Activated T-helper 1 cell treated with anti-CD3 and anti-CD28 coated beads, Interleukin-12 subunit alpha, Interleukin-12 subunit beta, Interleukin-2, Interleukin-4 antibody, amounts not matched to agents 30 ng/mL and 10 ng/mL and 1 ng/mL, durations not matched to agents 14 hours and 24 hours and 36 hours (primary cell): ENCODE data around the gene DCTPP1. TPM values are rescaled to one million over a fixed set of nuclear protein-coding genes. Genes with fewer than 3 reads are reported as not detected.

Experiments
- DNase-seq: peaks from one replicate; pipeline ENCODE4 v3.0.0; 2021; ENCODE audit warnings: low spot score
- H3K27ac Mint-ChIP-seq: one replicate; pipeline ENCODE4 v1.8.0; 2021; ENCODE audit warnings: mild to moderate bottlenecking, mixed read lengths
- H3K27me3 Mint-ChIP-seq: one replicate; pipeline ENCODE4 v1.8.0; 2022; ENCODE audit warnings: mild to moderate bottlenecking, moderate library complexity, mixed read lengths; ENCODE audit not compliant: insufficient read depth
- H3K36me3 Mint-ChIP-seq: one replicate; pipeline ENCODE4 v1.8.0; 2021; ENCODE audit warnings: low read depth, mixed read lengths
- H3K4me1 Mint-ChIP-seq: one replicate; pipeline ENCODE4 v1.8.0; 2021; ENCODE audit warnings: low read depth, mixed read lengths
- H3K4me3 Mint-ChIP-seq: one replicate; pipeline ENCODE4 v1.8.0; 2021; ENCODE audit warnings: mild to moderate bottlenecking, moderate library complexity, mixed read lengths
- H3K9me3 Mint-ChIP-seq: one replicate; pipeline ENCODE4 v1.8.0; 2021; ENCODE audit warnings: mixed read lengths
- intact Hi-C: fragments of 100-400 bp; cut with micrococcal nuclease; formaldehyde crosslinking; loops from one replicate; pipeline ENCODE4 v1.15.1; 2024
- total RNA-seq: library from RNA; stranded (reverse); gene quantifications from 2 replicates; pipeline ENCODE4 v1.2.3, GENCODE V29; 2022

DCTPP1 gene
- total RNA-seq, 1 donor from 2014 or later = 173 TPM

DNA sequence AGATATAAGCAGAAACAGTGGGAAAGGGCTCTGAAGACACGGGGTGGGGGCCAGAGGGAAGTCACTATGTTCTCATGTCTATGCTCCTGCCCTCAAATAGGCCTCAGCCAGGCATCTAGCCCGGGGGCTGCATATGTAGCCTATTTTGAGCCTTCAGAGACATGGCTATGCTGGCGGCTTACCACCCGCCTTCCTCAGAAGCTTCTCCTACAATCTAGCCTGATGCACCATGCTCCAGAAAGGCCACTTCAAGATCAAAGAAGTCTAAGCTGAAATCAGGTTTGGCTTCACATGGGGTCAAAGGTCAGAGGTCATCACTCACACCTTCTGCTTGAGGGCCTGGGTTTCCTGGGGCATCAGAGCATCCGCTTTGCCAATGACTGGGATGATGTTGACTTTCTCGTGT is 49.0 kb downstream of the DCTPP1 start:
- intact Hi-C loops = no loop called here
- H3K9me3 Mint-ChIP-seq = no peaks in the 10 kb centered on the region
- no peak for DNase-seq
- peaks cover 63% of the 10 kb centered on the region for H3K4me1 Mint-ChIP-seq
- H3K27ac Mint-ChIP-seq = peak overlapping the region; percentile 89
- peak overlapping the region; percentile 97 for H3K4me3 Mint-ChIP-seq
- peaks cover 27% of the 10 kb centered on the region for H3K36me3 Mint-ChIP-seq
- H3K27me3 Mint-ChIP-seq = peaks cover 2% of the 10 kb centered on the region

DNA sequence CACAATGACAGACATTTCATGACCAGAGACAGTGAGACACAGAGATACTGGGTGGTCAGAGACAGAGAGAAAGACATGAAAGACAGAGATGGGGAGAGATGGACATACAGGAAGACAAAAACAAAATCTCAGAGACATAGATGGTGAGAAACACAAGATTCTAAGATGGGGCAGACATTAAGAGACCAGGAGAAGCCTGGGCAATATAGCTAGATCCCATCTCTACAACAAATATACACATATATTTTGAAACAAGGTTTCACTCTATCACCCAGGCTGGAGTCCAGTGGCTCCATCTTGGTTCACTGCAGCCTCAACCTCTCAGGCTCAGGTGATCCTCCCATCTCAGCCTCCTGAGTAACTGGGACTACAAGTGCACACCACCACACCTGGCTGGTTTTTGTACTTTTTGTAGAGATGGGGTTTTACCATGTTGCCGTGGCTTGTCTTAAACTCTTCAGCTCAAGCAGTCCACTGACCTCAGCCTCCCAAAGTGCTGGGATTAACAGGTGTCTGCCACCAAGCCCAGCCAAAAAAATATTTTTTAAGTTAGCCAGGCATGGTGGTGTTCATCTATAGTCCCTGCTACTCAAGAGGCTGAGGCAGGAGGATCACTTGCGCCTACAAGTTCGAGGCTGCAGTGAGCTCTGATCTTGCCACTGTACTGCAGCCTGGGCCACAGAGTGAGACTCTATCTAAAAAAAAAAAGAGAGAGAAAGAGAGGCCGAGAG is 49.6 kb downstream of the DCTPP1 start:
- peaks cover 59% of the 10 kb centered on the region for H3K4me1 Mint-ChIP-seq
- peaks cover 2% of the 10 kb centered on the region for H3K27me3 Mint-ChIP-seq
- peak overlapping the region; percentile 97 for H3K4me3 Mint-ChIP-seq
- H3K36me3 Mint-ChIP-seq = peaks cover 25% of the 10 kb centered on the region
- DNase-seq = no peak
- peak overlapping the region; percentile 100 for H3K27ac Mint-ChIP-seq
- intact Hi-C loops = no loop called here
- H3K9me3 Mint-ChIP-seq = no peaks in the 10 kb centered on the region

DNA sequence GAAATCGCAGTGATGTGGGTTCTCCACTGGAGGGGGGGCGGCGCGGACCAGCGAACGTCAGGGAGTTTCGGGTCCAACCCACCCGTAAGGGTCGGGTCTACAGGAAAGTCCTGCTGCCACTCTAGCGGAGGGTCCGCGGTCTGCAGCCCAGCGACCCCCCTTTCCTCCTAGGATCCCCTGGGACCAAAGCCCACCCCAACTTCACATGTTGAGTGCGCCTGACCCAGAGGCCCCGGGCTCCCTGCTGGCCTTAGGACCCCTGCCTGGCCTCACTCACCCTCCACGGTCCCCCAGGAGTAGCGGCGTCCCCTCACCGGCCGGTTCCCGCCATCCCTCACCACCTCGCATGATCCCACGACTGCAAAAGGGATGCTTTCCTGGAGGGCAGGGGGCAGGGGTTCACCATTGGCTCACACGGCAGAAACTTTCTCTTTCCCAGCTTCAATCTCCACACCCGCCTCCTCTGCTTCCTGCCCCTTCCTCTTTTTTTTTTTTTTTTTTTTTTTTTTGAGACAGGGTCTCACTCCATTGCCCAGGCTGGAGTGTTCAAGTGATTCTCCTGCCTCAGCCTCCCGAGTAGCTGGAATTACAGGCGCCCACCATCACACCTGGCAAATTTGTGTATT is 50.6 kb downstream of the DCTPP1 start:
- no peak for DNase-seq
- H3K9me3 Mint-ChIP-seq = no peaks in the 10 kb centered on the region
- intact Hi-C loops = loop anchor here (2.0 to 10.0 kb wide), 4 partner anchors 44 to 572 kb away; partner anchors contain the start of genes ALDOA, HIRIP3, INO80E and MAZ
- peak overlapping the region; percentile 97 for H3K4me3 Mint-ChIP-seq
- H3K27me3 Mint-ChIP-seq = peaks cover 2% of the 10 kb centered on the region
- peaks cover 25% of the 10 kb centered on the region for H3K36me3 Mint-ChIP-seq
- H3K4me1 Mint-ChIP-seq = peaks cover 59% of the 10 kb centered on the region
- H3K27ac Mint-ChIP-seq = peak overlapping the region; percentile 100

DNA sequence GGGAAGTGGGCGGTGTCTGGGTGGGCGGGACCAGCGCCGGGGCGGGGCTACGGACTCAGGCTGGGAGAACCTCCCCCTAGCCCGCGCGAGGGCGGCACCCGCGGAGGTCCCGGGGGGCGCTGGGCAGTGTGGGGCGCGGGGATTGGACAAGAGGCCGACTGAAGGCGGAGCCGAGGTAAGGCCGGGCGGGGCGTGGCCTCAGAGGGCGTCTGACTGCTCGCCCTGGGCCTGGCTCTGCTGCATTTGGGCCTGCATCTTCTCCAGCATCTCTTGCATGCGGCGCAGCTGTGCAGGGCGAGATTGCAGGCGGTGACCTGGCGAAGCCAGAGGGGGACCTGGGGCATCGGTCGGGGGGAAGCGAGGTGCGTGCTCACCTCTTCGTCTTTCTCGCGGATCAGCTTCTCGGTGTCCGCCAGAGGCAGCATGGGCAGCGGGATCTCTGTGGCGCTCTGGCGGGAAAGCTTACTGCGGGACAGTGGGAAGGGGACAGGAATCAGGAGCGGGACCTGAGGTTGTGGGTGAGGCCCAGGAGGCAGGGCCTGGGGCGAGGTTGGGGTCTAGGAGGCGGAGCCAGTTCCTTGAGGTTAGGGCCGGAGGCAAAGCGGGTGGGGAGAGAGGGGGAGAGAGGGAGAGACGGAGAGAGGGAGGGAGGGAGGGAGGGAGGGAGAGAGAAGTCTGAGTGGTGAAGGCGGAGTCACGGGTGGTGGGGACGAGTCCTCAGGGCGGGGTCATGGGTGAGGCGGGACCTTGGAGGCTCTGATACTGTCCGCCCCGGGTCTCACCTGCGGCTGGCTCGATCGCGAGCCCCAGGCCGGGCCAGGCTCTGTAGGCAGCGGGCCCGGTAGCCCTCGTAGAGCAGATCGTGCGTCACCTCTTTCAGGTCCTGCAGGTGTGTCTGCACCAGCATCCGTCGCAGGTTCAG is 51.3 kb downstream of the DCTPP1 start:
- peak overlapping the region; percentile 100 for H3K27ac Mint-ChIP-seq
- H3K27me3 Mint-ChIP-seq = peaks cover 2% of the 10 kb centered on the region
- H3K4me1 Mint-ChIP-seq = peaks cover 55% of the 10 kb centered on the region
- DNase-seq = peak; percentile 98
- no peaks in the 10 kb centered on the region for H3K9me3 Mint-ChIP-seq
- peak overlapping the region; percentile 97 for H3K4me3 Mint-ChIP-seq
- intact Hi-C loops = loop anchor here (1.0 to 10.0 kb wide), 11 partner anchors 8 to 571 kb away; partner anchors contain the start of genes ALDOA, CD2BP2, FBRS and HIRIP3
- peaks cover 25% of the 10 kb centered on the region for H3K36me3 Mint-ChIP-seq

DNA sequence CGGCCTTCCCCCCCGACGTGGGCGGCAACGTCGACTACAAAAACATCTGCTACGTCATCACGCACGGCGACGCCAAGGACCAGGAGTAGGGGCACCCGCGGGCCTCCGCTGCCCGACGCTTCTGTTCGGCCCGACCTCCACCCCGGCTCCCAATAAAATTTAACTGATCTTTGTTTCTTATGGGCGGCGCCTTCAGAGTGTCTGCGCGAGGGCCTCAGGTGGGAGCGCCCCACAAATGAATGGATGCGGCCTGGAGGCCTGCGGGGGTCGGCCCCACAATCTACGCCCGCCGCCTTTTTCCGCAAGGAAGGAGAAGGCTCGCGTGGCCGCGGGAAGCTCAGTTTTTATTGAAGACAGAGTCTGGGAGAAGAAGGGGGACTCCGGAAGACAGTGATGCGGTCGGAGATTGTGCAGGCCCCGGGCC is 52.0 kb downstream of the DCTPP1 start:
- Mint-ChIP-seq H3K4me3 (peak overlapping the region; percentile 97), H3K27ac (peak overlapping the region; percentile 100), H3K4me1 (peaks cover 49% of the 10 kb centered on the region), H3K9me3 (no peaks in the 10 kb centered on the region), H3K27me3 (peaks cover 2% of the 10 kb centered on the region), H3K36me3 (peaks cover 25% of the 10 kb centered on the region)
- intact Hi-C loops = loop anchor here (1.0 to 10.0 kb wide), 11 partner anchors 8 to 571 kb away; partner anchors contain the start of genes ALDOA, CD2BP2, FBRS and HIRIP3
- DNase-seq = peak; percentile 84

DNA sequence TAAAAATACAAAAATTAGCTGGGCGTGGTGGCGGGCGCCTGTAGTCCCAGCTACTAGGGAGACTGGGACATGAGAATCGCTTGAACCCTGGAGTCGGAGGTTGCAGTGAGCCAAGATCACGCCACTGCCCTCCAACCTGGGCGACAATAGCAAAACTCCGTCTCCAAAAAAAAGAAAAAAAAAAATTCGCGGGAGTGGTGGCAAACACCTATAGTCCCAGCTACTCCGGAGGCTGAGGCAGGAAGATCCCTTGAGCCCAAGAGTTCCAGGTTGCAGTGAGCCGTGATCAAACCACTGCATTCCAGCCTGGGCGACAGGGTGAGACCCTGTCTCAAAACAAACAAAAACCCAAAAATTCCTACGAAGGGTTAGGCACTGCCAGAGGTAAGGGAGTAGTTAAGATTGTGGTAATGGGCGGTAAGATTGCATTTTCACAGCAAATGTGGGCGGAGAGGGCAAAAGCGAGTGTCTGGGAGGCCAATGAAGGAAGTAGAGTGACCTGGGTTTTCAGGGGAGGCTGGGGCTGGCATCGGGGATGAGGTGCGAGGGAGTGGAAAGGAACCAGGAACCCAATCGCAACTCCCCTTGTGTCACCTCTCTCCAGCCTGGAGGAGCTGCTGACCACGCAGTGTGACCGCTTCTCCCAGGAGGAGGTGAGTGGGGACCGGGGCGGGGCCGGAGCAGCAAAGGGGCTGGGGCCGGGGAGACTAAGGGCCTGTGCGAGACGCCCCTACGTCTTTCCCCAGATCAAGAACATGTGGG is 52.6 kb downstream of the DCTPP1 start:
- Mint-ChIP-seq H3K36me3 (peaks cover 22% of the 10 kb centered on the region), H3K27me3 (peaks cover 2% of the 10 kb centered on the region), H3K4me3 (peak overlapping the region; percentile 97), H3K27ac (peak overlapping the region; percentile 100), H3K4me1 (peaks cover 44% of the 10 kb centered on the region), H3K9me3 (no peaks in the 10 kb centered on the region)
- intact Hi-C loops = loop anchor here (5.0 to 10.0 kb wide), 2 partner anchors 382 to 570 kb away; partner anchors contain the start of genes HIRIP3, INO80E and MAZ
- no peak for DNase-seq

DNA sequence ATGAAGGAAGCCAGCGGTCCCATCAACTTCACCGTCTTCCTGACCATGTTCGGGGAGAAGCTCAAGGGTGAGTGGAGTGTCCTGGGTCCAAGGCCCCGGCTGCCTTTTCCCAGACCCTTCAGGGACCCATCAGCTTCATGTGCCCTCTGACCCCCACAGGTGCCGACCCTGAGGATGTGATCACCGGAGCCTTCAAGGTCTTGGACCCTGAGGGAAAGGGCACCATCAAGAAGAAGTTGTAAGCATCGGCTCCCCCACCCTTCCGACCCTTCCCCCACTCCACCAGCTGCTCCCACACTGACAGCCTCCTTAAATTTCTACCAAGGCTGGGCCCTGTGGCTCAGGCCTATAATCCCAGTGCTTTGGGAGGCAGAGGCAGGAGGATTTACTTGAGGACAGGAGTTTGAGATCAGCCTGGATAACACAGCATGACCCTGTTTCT is 53.3 kb downstream of the DCTPP1 start:
- Mint-ChIP-seq H3K4me1 (peaks cover 47% of the 10 kb centered on the region), H3K9me3 (no peaks in the 10 kb centered on the region), H3K4me3 (peak overlapping the region; percentile 97), H3K36me3 (peaks cover 21% of the 10 kb centered on the region), H3K27ac (no peak overlapping the region), H3K27me3 (peaks cover 2% of the 10 kb centered on the region)
- intact Hi-C loops = loop anchor here (5.0 to 10.0 kb wide), 2 partner anchors 382 to 569 kb away; partner anchors contain the start of genes HIRIP3, INO80E and MAZ
- DNase-seq = no peak

DNA sequence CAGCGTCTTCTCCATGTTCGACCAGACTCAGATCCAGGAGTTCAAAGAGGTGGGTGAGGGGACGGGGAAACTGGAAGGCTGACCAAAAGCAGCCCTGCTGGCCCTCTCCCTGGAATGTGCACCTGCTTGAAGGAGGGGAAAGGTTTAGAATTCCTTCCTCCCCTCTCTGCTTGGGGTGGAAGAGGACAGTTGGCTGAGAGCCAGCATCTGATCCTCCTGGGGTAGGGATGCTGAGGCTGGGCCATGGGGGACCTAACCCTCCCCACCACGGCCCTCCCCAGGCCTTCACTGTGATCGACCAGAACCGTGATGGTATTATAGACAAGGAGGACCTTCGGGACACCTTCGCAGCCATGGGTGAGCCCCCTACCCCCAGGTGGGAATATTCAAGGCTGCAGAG is 54.0 kb downstream of the DCTPP1 start:
- H3K9me3 Mint-ChIP-seq = no peaks in the 10 kb centered on the region
- no peak overlapping the region for H3K4me3 Mint-ChIP-seq
- DNase-seq = no peak
- peaks cover 17% of the 10 kb centered on the region for H3K36me3 Mint-ChIP-seq
- peaks cover 2% of the 10 kb centered on the region for H3K27me3 Mint-ChIP-seq
- H3K4me1 Mint-ChIP-seq = peaks cover 47% of the 10 kb centered on the region
- H3K27ac Mint-ChIP-seq = no peak overlapping the region
- intact Hi-C loops = loop anchor here (5.0 to 10.0 kb wide), 2 partner anchors 381 to 569 kb away; partner anchors contain the start of genes HIRIP3, INO80E and MAZ

DNA sequence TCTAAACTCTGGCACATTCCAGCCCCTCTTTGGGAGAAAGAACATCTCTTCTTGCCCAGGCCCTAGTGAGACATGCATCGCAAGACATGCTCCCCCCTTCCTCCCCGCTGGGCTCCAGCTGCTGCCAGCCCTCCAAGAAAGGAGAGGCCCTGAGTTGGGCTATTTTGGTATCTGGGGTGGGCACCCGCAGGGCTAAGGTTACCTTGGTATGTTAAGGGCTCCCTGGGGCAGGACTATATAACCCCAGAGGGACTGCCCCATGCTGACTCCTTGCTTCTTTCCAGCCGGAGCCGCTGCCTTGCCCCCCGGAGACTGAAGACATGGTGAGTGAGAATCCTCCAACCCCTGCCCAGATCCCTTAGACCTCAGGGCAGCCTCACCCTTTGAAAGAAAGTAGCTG is 55.3 kb downstream of the DCTPP1 start, which contains the start of gene MYL11:
MYL11 (plus strand) TSS at position 265 of the 400 bp plus-strand sequence; CDS start at position 321, 56 bp downstream.
- peak within 1 kb of the TSS; percentile 30 for H3K4me3 Mint-ChIP-seq
- intact Hi-C loops = loop anchor here (10.0 kb wide), 1 partner anchor 380 kb away; the partner anchor contains the start of genes HIRIP3 and INO80E
- H3K27me3 Mint-ChIP-seq = peaks cover 2% of the 10 kb centered on the region
- no peak for DNase-seq
- H3K4me1 Mint-ChIP-seq = peaks cover 33% of the 10 kb centered on the region
- peaks cover 9% of the 10 kb centered on the region for H3K36me3 Mint-ChIP-seq
- no peaks in the 10 kb centered on the region for H3K9me3 Mint-ChIP-seq
- no peak within 1 kb of the TSS for H3K27ac Mint-ChIP-seq
